Ishikawa (cell line): ENCODE data around the gene PPFIBP1.

Source experiments
- CEBPB ChIP-seq: IDR thresholded peaks from 2 replicates; pipeline ENCODE4 v1.6.1; 2012
- EP300 ChIP-seq: IDR thresholded peaks from 2 replicates; pipeline ENCODE4 v1.6.1; 2012; ENCODE audit warnings: borderline replicate concordance
- RAD21 ChIP-seq: IDR thresholded peaks from 2 replicates; pipeline ENCODE4 v1.6.1; 2012; ENCODE audit warnings: low read depth
- TAF1 ChIP-seq: IDR thresholded peaks from 2 replicates; pipeline ENCODE4 v1.6.1; 2012; ENCODE audit warnings: low read depth, mild to moderate bottlenecking
- YY1 ChIP-seq: IDR thresholded peaks from 2 replicates; pipeline ENCODE4 v1.6.1; 2012; ENCODE audit warnings: low read depth

- TF ChIP-seq CEBPB (no peak), RAD21 (no peak), TAF1 (no peak), EP300 (no peak), YY1 (no peak)
These were observed 127.2 kb downstream of the PPFIBP1 start for GRCh38 chr12:27651201-27651600.
